Measurements from ENCODE around the gene RGS11. TPM values are rescaled to one million over a fixed set of nuclear protein-coding genes. Genes with fewer than 3 reads are reported as not detected.
A peak's percentile ranks its signal among the peaks of the same experiment; 100 is the strongest.

RGS11 gene
- total and polyA plus RNA-seq, 10 donors = 0.79 to 5.4 (median 2.2) TPM

DNA sequence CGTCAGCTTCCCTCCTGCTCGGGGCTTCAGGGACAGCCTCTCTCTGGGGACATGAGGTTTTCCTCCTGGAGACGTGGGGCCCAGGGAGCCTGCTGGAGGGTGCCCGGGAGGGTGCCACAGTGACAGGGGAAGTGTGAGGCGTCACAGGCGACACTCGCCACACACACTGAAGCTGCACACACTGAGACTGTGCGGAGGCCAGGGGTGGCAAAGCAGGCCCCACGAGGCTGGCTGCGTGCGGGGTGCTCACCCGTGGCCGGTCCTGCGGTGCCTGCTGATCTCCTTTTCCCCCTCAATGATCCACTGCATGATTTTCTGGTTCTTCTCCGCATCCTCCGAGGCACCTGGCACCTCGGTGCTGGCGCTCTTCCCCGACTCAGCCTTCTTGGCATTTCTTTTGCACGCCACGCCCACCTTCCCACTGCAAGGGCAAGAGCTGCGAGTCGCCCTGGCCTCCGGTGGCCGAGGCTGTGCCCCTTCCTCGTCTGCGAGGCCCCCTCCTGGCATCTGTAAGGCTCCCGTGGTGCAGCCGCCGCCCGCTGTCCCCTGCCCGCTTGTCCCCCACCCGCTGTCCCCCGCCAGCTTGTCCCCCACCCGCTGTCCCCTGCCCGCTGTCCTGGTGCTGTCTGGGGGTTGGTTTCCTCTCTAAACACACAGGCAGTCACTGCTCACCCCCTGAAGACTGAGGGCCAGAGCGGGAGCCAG lies 21.2 kb upstream of the RGS11 start:
- DNase-seq = no peak
- H3K36me3 ChIP-seq = peaks cover 0 to 100% (median 57%) of the 10 kb centered on the region in 6 donors
- TF ChIP-seq, protein P1, sequence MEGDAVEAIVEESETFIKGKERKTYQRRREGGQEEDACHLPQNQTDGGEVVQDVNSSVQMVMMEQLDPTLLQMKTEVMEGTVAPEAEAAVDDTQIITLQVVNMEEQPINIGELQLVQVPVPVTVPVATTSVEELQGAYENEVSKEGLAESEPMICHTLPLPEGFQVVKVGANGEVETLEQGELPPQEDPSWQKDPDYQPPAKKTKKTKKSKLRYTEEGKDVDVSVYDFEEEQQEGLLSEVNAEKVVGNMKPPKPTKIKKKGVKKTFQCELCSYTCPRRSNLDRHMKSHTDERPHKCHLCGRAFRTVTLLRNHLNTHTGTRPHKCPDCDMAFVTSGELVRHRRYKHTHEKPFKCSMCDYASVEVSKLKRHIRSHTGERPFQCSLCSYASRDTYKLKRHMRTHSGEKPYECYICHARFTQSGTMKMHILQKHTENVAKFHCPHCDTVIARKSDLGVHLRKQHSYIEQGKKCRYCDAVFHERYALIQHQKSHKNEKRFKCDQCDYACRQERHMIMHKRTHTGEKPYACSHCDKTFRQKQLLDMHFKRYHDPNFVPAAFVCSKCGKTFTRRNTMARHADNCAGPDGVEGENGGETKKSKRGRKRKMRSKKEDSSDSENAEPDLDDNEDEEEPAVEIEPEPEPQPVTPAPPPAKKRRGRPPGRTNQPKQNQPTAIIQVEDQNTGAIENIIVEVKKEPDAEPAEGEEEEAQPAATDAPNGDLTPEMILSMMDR (IDR thresholded peaks at IDR 0.05 in 8 of 11, conservative IDR thresholded peaks at IDR 0.05 in 3 of 11) = no peak
- H3K4me1 ChIP-seq = no peaks in the 10 kb centered on the region
- H3K9me3 ChIP-seq = no peaks in the 10 kb centered on the region
- 88 to 91% (median 90%) methylated on average over 36 to 37 of the region's 37 CpGs for WGBS, 5 donors
- no peak overlapping the region for H3K4me3 ChIP-seq
- no peaks in the 10 kb centered on the region for H3K27me3 ChIP-seq (replicated peaks in 1 of 7)
- intact Hi-C loops (cut with DNase I; ENCODE audit: low total_unique reads) = no loop called here
- no peak overlapping the region for H3K27ac ChIP-seq

DNA sequence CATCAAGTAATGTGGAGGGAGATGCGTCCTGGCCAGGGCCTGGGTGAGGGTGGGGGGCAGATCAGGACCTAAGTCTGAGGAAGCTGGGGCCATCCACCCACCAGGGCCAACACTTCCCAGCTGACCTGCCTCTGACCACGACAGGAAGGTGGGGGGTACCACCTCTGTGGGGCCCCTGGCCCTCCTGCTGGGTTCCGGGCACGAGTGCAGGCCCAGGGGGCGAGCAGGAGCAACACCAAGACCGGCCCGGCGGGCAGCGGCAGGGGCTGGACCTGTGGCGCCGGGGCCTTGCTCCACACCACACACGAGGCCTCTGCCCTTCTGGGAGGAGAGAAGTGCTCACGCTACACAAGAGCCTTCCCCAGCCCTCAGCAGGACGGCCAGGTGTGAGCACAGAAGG lies 20.5 kb upstream of the RGS11 start:
- H3K27me3 ChIP-seq (replicated peaks in 1 of 7) = no peaks in the 10 kb centered on the region
- 87 to 96% (median 93%) methylated on average over 12 to 14 of the region's 14 CpGs for WGBS, 5 donors
- TF ChIP-seq POLR2AphosphoS5 (IDR thresholded peaks at IDR 0.05) (no peak), POLR2A (IDR thresholded peaks at IDR 0.05) (no peak)
- TF ChIP-seq, protein P1 (IDR thresholded peaks at IDR 0.05 in 8 of 11, conservative IDR thresholded peaks at IDR 0.05 in 3 of 11) = no peak
- H3K9me3 ChIP-seq = no peaks in the 10 kb centered on the region
- no peak overlapping the region for H3K27ac ChIP-seq
- H3K4me3 ChIP-seq = no peak overlapping the region
- intact Hi-C loops (cut with DNase I; ENCODE audit: low total_unique reads) = no loop called here
- DNase-seq = peak; percentile 62
- H3K36me3 ChIP-seq = peaks cover 0 to 100% (median 60%) of the 10 kb centered on the region in 6 donors
- no peaks in the 10 kb centered on the region for H3K4me1 ChIP-seq

DNA sequence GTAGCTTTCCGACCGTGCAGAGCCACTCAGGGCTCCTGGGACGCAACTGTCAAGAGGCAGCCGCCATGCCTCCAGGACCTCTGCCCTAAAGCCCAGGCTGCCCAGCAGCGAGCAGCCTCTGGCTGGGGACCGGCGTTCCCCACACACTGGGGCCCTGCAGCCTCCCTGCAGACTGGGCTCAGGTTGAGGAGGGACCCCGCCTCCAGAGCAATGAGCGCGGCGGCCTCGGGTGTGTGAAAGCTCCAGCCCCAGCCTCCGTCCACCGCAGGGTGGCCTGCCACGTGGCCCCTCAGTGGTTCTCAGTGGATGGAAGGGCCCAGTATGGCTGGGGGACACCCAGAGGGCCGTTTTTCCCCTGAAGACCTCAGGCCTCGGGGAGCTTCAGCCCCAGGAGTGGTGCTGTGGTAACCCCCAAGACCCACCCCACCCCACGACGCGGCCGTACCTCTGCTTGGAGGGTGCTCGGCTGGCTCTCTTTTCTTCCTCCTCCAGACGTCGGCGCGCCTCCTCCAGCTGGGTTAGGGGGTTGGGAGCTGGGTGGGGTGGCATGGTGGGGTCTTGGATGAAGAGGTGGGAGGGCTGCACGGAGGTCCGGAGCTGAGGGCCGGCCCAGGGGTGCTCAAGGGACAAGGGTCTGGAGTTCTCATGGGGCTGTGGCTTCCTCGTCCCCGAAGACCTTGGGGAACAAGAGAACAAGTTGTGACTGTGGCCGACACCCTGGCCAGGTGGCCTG lies 17.5 kb upstream of the RGS11 start:
- no peaks in the 10 kb centered on the region for H3K4me1 ChIP-seq
- 93 to 97% (median 95%) methylated on average over 16 to 32 of the region's 32 CpGs for WGBS, 5 donors
- peaks cover 0 to 100% (median 79%) of the 10 kb centered on the region in 6 donors for H3K36me3 ChIP-seq
- DNase-seq = no peak
- no peaks in the 10 kb centered on the region for H3K9me3 ChIP-seq
- no peak overlapping the region for H3K27ac ChIP-seq
- intact Hi-C loops (cut with DNase I; ENCODE audit: low total_unique reads) = no loop called here
- TF ChIP-seq POLR2AphosphoS5 (IDR thresholded peaks at IDR 0.05) (no peak), POLR2A (IDR thresholded peaks at IDR 0.05) (no peak)
- TF ChIP-seq, protein P1 (IDR thresholded peaks at IDR 0.05 in 8 of 11, conservative IDR thresholded peaks at IDR 0.05 in 3 of 11) = no peak
- H3K4me3 ChIP-seq = no peak overlapping the region
- H3K27me3 ChIP-seq (replicated peaks in 1 of 7) = no peaks in the 10 kb centered on the region

DNA sequence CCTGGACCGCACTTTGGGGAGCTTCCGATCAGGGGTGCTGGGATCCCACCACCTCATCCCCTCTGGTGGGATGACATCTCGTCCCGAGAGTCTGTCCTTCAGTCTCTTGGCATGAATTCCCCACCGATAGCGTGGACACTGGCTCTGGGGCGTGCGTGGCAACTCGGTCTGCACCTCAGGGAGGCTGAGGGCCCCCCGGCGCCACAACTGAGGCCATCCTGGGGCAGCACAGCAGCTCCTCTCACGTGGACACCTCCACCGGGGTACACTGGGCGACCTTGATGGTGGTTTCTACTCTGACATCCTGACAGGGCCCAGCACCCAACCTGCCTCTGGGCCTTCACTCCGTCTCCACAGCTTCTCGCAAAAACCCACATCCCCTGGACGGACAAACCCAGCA lies 15.8 kb upstream of the RGS11 start:
- intact Hi-C loops (cut with DNase I; ENCODE audit: low total_unique reads) = no loop called here
- Histone ChIP-seq H3K4me3 (no peak overlapping the region), H3K36me3 (peaks cover 0 to 100% (median 79%) of the 10 kb centered on the region in 6 donors), H3K27ac (no peak overlapping the region), H3K9me3 (no peaks in the 10 kb centered on the region), H3K4me1 (no peaks in the 10 kb centered on the region), H3K27me3 (replicated peaks in 1 of 7) (no peaks in the 10 kb centered on the region)
- TF ChIP-seq POLR2A (IDR thresholded peaks at IDR 0.05) (no peak), POLR2AphosphoS5 (IDR thresholded peaks at IDR 0.05) (no peak)
- TF ChIP-seq, protein P1 (IDR thresholded peaks at IDR 0.05 in 8 of 11, conservative IDR thresholded peaks at IDR 0.05 in 3 of 11) = no peak
- WGBS, 5 donors = 74 to 97% (median 88%) methylated on average over 6 to 17 of the region's 17 CpGs
- DNase-seq = no peak
